Measurements from ENCODE around the gene CALML3. TPM values are rescaled to one million over a fixed set of nuclear protein-coding genes. Genes with fewer than 3 reads are reported as not detected.

CALML3 gene
- total and polyA plus RNA-seq, 2 donors (not counting 3 experiments of a cell fraction or from before 2014, with no cell fraction given), result not detected

DNA sequence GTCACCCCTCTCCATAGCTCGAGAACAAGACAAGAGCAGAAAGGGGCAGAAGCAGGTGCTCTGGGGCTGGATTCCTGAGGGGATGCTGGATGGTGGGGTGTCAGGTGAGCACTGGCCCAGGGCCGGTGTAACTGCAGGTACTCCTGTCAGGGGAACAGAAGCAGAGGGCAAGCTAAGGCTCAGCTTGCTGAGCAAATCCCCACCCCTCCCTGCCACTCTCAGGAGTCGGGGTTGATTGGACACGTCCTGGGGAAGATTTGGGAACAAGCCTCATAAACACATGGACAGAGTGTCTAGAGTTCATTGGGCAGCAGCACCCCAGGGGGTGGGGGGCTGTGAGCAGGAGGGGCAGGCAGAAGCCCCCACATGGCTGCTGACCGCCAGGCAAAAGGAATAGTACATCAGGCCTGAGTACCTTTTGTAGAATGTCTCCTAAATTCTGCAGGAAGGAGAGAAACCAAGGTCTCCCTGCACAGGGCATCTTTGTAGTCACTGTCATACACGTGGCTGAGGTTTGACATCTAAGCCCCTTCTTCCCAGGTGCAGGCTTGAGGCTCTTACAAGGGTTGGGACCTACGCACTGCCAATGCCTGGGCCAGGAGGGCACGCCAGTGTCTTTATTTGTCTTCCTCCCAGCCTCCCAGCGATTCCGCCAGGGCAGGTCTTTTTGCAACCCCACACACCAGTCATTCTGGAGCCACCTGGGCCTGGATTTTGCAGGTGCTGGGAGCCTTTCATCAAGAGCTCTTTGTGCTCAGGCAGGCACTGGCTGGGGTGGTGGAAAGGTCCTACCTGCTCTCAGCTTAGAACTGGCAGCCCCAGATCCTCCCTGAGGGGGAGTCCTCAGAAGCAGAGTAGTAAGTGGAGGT is 2.8 kb downstream of the CALML3 start:
- dilution Hi-C loops (cut with MboI; ENCODE audit: extremely low pct_ligation_motif_present, low sequenced_read_pairs) (no loop called here), intact Hi-C loops (cut with micrococcal nuclease) (no loop called here)
- Histone ChIP-seq H3K4me2 (ENCODE audit: insufficient read depth, low read length) (no peak overlapping the region), H3K4me3 (replicated peaks in 1 of 3; ENCODE audit: insufficient read depth in 1 of 3, low read depth in 1 of 3, low read length in 3 of 3) (no peak overlapping the region), H3K9ac (replicated peaks; ENCODE audit: extremely low read depth, insufficient read depth, low read length) (no peak overlapping the region), H2AFZ (ENCODE audit: low read depth, low read length) (no peak overlapping the region), H3K27ac (ENCODE audit: insufficient read depth, low read depth, low read length) (no peak overlapping the region), H3K9me3 (replicated peaks; ENCODE audit: control insufficient read depth, insufficient read depth, low read length) (no peaks in the 10 kb centered on the region), H3K27me3 (ENCODE audit: control insufficient read depth in 2 of 2, insufficient read depth in 2 of 2, low read length in 2 of 2) (no peaks in the 10 kb centered on the region), H3K36me3 (ENCODE audit: control insufficient read depth in 2 of 2, extremely low read depth in 1 of 2, insufficient read depth in 2 of 2, low read length in 2 of 2) (no peaks in the 10 kb centered on the region), H3K4me1 (ENCODE audit: control insufficient read depth, extremely low read depth, insufficient read depth, low read length) (no peaks in the 10 kb centered on the region), H3K79me2 (ENCODE audit: control insufficient read depth, insufficient read depth, low read length) (no peaks in the 10 kb centered on the region), H3K9me1 (replicated peaks; ENCODE audit: control insufficient read depth, extremely low read depth, insufficient read depth, low read length) (no peaks in the 10 kb centered on the region), H4K20me1 (replicated peaks; ENCODE audit: control insufficient read depth, extremely low read depth, insufficient read depth, low read length) (no peaks in the 10 kb centered on the region)
- DNase-seq (ENCODE audit: low read depth, low spot score) (no peak), FAIRE-seq (no peak)
- BruUV-seq (replicated peaks), result no TSS peak
- TF ChIP-seq, protein P1, sequence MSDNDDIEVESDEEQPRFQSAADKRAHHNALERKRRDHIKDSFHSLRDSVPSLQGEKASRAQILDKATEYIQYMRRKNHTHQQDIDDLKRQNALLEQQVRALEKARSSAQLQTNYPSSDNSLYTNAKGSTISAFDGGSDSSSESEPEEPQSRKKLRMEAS (IDR thresholded peaks at IDR 0.05; ENCODE audit: insufficient read depth, insufficient read length), result no peak
- TF ChIP-seq GATA2 (IDR thresholded peaks at IDR 0.05; ENCODE audit: insufficient read depth, insufficient read length, low read depth, low read length) (no peak), POLR2A (IDR thresholded peaks at IDR 0.05; ENCODE audit: low read depth, low read length) (no peak), POLR2AphosphoS5 (IDR thresholded peaks at IDR 0.05; ENCODE audit: insufficient read depth, low read depth, low read length) (no peak), EZH2 (IDR thresholded peaks at IDR 0.05; ENCODE audit: borderline replicate concordance, low read depth, low read length, severe bottlenecking) (no peak), FOS (IDR thresholded peaks at IDR 0.05; ENCODE audit: borderline replicate concordance, insufficient read depth, low read length) (no peak)
- POLR2A ChIA-PET, result interaction anchor here (0.6 kb wide), 1 partner anchor 81 kb away, joined by 3 read pairs; no protein-coding TSS in a partner anchor
- CTCF ChIA-PET, result interaction anchor here (0.6 to 1.6 kb wide), 3 partner anchors 63 to 358 kb away, joined by 3 to 6 read pairs (median 4); no protein-coding TSS in a partner anchor
